Stomach (tissue), 4 donors: ENCODE data around the gene NRTN.
"Not testable (repeated sequence)": the region's sequence is repeated elsewhere in the genome, so short reads cannot be mapped to it uniquely, and the experiment has no call there.

Experiments used
- EP300 ChIP-seq: sonication (generic); formaldehyde crosslinking; IDR thresholded peaks from one replicate; pipeline ENCODE4 v1.6.1; 2017; ENCODE audit warnings: antibody characterized with exemption
- POLR2A ChIP-seq, 4 donors: fragments of 450-650 bp; IDR thresholded peaks; one replicate each; pipeline ENCODE4 v1.6.1; 2016; ENCODE audit warnings: antibody characterized with exemption in 4 of 4, control low read depth in 2 of 4, mild to moderate bottlenecking in 1 of 4, moderate library complexity in 1 of 4
- TF ChIP-seq, protein P1 (sequence below), 7 experiments: fragments of 450-650 bp in 4 of 7; fragments of 200-600 bp in 3 of 7; sonication (generic) in 3 of 7; IDR thresholded peaks; one replicate each; pipeline ENCODE4 v1.5.1; 2016 to 2019; ENCODE audit warnings: antibody characterized with exemption in 7 of 7, control low read depth in 2 of 7, mild to moderate bottlenecking in 1 of 7

DNA sequence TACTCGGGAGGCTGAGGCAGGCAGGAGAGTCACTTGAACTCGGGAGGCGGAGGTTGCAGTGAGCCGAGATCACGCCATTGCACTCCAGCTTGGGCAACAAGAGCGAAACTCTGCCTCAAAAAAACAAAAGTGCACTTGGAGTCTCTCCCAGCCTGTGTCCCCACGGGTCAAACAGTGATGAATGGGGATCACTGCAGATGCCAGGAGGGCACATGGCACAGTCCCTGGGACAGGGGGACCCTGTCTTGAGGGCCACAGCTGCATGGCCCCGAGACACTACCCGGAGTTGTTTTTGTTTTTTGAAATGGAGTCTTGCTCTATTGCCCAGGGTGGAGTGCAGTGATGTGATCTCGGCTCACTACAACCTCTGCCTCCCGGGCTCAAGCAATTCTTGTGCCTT lies 24.0 kb upstream of the NRTN start:
- TF ChIP-seq, protein P1, sequence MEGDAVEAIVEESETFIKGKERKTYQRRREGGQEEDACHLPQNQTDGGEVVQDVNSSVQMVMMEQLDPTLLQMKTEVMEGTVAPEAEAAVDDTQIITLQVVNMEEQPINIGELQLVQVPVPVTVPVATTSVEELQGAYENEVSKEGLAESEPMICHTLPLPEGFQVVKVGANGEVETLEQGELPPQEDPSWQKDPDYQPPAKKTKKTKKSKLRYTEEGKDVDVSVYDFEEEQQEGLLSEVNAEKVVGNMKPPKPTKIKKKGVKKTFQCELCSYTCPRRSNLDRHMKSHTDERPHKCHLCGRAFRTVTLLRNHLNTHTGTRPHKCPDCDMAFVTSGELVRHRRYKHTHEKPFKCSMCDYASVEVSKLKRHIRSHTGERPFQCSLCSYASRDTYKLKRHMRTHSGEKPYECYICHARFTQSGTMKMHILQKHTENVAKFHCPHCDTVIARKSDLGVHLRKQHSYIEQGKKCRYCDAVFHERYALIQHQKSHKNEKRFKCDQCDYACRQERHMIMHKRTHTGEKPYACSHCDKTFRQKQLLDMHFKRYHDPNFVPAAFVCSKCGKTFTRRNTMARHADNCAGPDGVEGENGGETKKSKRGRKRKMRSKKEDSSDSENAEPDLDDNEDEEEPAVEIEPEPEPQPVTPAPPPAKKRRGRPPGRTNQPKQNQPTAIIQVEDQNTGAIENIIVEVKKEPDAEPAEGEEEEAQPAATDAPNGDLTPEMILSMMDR (IDR thresholded peaks at IDR 0.05): not testable (repeated sequence)
- not testable (repeated sequence) for TF ChIP-seq POLR2A (IDR thresholded peaks at IDR 0.05); EP300
